AG09309 (cell line): ENCODE measurements around the gene WBP2.
A peak's percentile ranks its signal among the peaks of the same experiment; 100 is the strongest.
"Not testable (repeated sequence)": the region's sequence is repeated elsewhere in the genome, so short reads cannot be mapped to it uniquely, and the experiment has no call there.

Experiments used
- DNase-seq: peaks from one replicate; pipeline ENCODE4 v3.0.0-alpha.2; 2010; ENCODE audit warnings: low read depth
- H3K4me3 ChIP-seq: 2 replicates; pipeline ENCODE4 v1.5.1; 2011; ENCODE audit warnings: mild to moderate bottlenecking, low read depth, low read length, moderate library complexity; ENCODE audit not compliant: control insufficient read depth
- TF ChIP-seq, protein P1 (sequence below): IDR thresholded peaks from 2 replicates; pipeline ENCODE4 v1.5.1; 2011; ENCODE audit warnings: mild to moderate bottlenecking, low read depth, low read length, inconsistent platforms; ENCODE audit not compliant: insufficient read depth, control insufficient read depth; ENCODE audit errors: missing control alignments

Gene WBP2

DNA sequence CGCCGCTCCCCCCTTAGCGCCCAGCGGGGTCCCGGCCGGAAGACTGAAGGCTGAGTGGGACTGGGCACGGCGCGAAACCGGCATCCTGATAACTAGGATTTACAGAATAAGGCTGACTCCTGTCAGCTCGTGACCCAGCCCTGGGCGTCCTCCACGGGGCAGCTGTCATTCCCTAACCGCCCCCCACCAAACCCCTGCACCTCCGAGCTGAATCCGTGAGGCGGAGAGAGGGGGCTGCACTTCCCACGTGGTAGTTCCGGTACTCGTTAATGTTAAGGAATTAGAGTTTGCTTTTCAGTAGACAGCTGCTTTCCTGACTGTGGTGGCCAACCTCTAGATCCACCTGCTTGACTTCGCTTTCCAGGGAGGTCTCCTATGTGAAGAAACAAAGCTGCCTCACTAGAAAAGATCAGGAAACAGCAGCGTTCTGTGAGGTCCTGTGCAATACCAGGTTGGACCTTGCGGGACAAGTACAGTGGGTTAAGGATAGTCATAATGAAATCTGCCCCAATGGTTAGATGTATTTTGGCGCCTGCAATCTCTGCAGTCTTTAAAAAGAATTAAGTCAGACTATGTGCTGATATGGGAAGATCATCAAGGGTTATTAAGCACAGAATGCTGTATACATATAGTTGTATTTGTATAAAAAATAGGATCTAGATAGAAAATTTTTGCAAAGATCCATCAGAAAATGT is 1.1 kb upstream of the WBP2 start:
- DNase-seq: no peak
- TF ChIP-seq, protein P1, sequence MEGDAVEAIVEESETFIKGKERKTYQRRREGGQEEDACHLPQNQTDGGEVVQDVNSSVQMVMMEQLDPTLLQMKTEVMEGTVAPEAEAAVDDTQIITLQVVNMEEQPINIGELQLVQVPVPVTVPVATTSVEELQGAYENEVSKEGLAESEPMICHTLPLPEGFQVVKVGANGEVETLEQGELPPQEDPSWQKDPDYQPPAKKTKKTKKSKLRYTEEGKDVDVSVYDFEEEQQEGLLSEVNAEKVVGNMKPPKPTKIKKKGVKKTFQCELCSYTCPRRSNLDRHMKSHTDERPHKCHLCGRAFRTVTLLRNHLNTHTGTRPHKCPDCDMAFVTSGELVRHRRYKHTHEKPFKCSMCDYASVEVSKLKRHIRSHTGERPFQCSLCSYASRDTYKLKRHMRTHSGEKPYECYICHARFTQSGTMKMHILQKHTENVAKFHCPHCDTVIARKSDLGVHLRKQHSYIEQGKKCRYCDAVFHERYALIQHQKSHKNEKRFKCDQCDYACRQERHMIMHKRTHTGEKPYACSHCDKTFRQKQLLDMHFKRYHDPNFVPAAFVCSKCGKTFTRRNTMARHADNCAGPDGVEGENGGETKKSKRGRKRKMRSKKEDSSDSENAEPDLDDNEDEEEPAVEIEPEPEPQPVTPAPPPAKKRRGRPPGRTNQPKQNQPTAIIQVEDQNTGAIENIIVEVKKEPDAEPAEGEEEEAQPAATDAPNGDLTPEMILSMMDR: peak; percentile 31
- peak overlapping the region; percentile 69 for H3K4me3 ChIP-seq

DNA sequence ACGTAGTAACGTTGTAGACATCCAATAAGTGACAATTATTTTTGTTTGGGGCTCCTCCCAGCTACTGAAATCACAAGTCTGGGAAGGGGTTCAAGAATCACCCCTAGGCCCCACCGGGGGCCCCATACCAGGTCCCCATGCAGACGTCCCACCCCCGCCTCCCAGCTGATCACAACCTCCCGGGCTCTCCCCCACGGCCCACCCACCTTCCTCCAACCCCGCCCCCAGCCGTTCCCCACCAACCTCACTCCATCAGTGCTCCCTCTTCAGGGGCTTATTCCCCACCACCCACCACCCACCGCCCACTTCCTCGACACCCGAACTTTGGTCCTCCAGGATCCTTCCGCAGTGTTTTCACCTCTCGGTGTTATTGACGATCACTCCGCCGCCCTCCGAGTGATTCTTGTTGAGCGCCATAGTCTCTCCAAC is 240 bp downstream of the WBP2 start:
- no peak for DNase-seq
- TF ChIP-seq, protein P1: no peak

GRCh38 chr17:75854101-75854748 is 910 bp downstream of the WBP2 start:
- DNase-seq: no peak
- peak overlapping the region; percentile 69 for H3K4me3 ChIP-seq
- TF ChIP-seq, protein P1: no peak

More for the DNA sequence above, 240 bp downstream of the WBP2 start:
- peak overlapping the region; percentile 69 for H3K4me3 ChIP-seq

DNA sequence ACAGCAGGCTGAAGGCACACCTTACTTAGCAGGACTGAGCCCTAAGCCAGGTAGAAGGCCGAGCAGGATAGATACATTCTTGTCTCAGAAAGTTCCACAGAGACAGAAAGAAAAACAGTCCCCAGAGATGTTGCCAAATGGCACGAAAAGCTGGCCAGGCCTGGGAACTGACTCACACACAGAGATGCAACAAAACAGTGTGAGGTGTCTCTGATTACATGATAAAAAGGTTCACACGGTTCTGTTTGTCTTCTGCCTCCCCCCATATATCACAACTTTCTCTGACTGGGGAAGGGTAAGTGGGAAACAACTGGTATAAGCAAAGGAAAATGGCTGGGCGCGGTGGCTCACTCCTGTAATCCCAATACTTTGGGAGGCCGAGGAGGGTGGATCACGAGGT is 1.7 kb downstream of the WBP2 start:
- DNase-seq: no peak
- TF ChIP-seq, protein P1: no peak
- H3K4me3 ChIP-seq: no peak overlapping the region

DNA sequence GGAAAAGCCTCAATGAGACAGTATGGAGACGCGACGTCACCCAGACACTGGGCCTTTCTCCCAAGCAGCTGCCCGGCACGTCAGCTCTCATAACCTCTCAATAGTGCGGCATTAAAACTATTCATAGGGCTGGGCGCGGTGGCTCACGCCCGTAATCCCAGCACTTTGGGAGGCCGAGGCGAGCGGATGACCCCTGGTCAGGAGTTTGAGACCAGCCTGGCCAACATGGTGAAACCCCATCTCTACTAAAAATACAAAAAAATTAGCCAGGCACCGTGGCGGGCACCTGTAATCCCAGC is 3.5 kb downstream of the WBP2 start:
- not testable (repeated sequence) for H3K4me3 ChIP-seq, DNase-seq

GRCh38 chr17:75850928-75851692 is 4.0 kb downstream of the WBP2 start:
- TF ChIP-seq, protein P1: no peak
- no peak for DNase-seq
- H3K4me3 ChIP-seq: no peak overlapping the region

DNA sequence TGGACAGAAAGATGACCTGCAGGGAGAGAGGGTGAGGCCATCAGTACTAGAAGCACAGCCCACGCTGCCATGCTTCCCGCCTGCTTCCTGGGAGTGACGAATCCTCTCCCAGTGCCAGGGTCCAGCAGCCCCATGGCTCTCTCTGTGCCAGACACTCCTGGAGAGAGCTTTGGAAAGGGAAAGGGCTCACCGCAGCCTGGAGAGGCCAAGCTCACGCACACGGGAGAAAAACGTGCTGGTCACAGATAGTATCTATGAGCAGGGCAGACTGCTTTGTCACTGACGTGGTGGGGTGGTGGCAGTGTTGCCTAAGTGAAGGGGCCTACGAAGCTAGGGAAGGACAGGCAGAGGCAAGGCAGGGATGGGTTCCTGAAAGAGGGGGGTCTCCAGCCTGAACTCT is 5.4 kb downstream of the WBP2 start:
- TF ChIP-seq, protein P1: no peak
- no peak overlapping the region for H3K4me3 ChIP-seq
- DNase-seq: no peak
